Measurements from ENCODE around the gene LRRC1. TPM values are rescaled to one million over a fixed set of nuclear protein-coding genes. Genes with fewer than 3 reads are reported as not detected.

Gene LRRC1
- total and polyA plus RNA-seq, 2 of the 13 experiments (the other 11 are each of a cell fraction or from before 2014, with no cell fraction given) = 15.6 to 27.7 TPM

DNA sequence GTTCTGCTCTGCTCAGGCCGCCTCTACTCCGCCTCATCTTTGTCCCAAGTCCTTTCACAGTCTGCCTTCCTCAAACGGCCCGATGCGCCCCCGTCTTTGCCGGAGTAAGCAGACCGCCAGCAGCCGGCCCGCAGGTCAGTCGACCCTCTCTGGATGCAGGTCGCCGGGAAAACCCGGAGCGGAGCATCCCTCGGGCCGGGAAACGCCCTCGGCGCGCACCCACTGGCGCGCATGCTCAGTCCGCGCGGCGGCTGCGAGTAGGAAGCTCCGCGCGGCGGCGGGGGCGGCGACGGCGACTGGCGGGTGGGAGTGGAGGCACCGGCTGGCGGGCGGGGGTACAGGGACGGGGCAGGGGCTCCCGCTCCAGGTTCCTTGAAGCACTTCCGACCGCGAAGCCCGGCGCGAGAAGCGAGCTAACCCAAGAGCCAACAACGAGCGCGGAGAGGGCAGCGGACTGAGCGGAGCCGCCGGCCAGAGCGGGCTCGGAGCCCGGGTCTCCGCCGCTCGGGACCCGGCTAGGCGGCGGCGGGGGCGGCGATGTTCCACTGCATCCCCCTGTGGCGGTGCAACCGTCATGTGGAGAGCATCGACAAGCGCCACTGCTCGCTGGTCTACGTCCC, at the start of gene LRRC1 (continued):
- TF ChIP-seq, protein P1, sequence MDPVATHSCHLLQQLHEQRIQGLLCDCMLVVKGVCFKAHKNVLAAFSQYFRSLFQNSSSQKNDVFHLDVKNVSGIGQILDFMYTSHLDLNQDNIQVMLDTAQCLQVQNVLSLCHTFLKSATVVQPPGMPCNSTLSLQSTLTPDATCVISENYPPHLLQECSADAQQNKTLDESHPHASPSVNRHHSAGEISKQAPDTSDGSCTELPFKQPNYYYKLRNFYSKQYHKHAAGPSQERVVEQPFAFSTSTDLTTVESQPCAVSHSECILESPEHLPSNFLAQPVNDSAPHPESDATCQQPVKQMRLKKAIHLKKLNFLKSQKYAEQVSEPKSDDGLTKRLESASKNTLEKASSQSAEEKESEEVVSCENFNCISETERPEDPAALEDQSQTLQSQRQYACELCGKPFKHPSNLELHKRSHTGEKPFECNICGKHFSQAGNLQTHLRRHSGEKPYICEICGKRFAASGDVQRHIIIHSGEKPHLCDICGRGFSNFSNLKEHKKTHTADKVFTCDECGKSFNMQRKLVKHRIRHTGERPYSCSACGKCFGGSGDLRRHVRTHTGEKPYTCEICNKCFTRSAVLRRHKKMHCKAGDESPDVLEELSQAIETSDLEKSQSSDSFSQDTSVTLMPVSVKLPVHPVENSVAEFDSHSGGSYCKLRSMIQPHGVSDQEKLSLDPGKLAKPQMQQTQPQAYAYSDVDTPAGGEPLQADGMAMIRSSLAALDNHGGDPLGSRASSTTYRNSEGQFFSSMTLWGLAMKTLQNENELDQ (CRISPR knock-in tag; IDR thresholded peaks at IDR 0.05; ENCODE audit: borderline replicate concordance) = no peak; the same call in 1 of the 2 replicates
- TF ChIP-seq ZSCAN30 (CRISPR knock-in tag; IDR thresholded peaks at IDR 0.05) (peak; percentile 95), TBX2 (CRISPR knock-in tag; IDR thresholded peaks at IDR 0.05; ENCODE audit: borderline replicate concordance) (peak; percentile 76; the same call in 1 of the 2 replicates), HMG20B (CRISPR knock-in tag; conservative IDR thresholded peaks at IDR 0.05) (no peak), ZNF232 (CRISPR knock-in tag; IDR thresholded peaks at IDR 0.05; ENCODE audit: borderline replicate concordance) (no peak), ZNF317 (CRISPR knock-in tag; IDR thresholded peaks at IDR 0.05) (peak; percentile 78; the same call in 1 of the 2 replicates), ZNF792 (CRISPR knock-in tag; IDR thresholded peaks at IDR 0.05) (no peak), ZNF570 (CRISPR knock-in tag; IDR thresholded peaks at IDR 0.05; ENCODE audit: borderline replicate concordance) (no peak), ZNF335 (CRISPR knock-in tag; IDR thresholded peaks at IDR 0.05) (0 out of 2 replicates have a peak, but pooled peaks have one; percentile 26), NFIC (IDR thresholded peaks at IDR 0.05; ENCODE audit: low read length) (no peak), IKZF1 (IDR thresholded peaks at IDR 0.05) (no peak), SMARCE1 (IDR thresholded peaks at IDR 0.05; ENCODE audit: borderline replicate concordance) (no peak), KDM4B (CRISPR knock-in tag; IDR thresholded peaks at IDR 0.05) (no peak; the same call in 1 of the 2 replicates), SMAD9 (CRISPR knock-in tag; IDR thresholded peaks at IDR 0.05) (no peak), BHLHE40 (IDR thresholded peaks at IDR 0.05; ENCODE audit: low read length) (no peak), SNAPC2 (CRISPR knock-in tag; IDR thresholded peaks at IDR 0.05) (no peak; the same call in 1 of the 2 replicates), MBNL3 (CRISPR knock-in tag; conservative IDR thresholded peaks at IDR 0.05) (no peak), ZNF549 (CRISPR knock-in tag; IDR thresholded peaks at IDR 0.05) (no peak)
- TF ChIP-seq, protein P2, sequence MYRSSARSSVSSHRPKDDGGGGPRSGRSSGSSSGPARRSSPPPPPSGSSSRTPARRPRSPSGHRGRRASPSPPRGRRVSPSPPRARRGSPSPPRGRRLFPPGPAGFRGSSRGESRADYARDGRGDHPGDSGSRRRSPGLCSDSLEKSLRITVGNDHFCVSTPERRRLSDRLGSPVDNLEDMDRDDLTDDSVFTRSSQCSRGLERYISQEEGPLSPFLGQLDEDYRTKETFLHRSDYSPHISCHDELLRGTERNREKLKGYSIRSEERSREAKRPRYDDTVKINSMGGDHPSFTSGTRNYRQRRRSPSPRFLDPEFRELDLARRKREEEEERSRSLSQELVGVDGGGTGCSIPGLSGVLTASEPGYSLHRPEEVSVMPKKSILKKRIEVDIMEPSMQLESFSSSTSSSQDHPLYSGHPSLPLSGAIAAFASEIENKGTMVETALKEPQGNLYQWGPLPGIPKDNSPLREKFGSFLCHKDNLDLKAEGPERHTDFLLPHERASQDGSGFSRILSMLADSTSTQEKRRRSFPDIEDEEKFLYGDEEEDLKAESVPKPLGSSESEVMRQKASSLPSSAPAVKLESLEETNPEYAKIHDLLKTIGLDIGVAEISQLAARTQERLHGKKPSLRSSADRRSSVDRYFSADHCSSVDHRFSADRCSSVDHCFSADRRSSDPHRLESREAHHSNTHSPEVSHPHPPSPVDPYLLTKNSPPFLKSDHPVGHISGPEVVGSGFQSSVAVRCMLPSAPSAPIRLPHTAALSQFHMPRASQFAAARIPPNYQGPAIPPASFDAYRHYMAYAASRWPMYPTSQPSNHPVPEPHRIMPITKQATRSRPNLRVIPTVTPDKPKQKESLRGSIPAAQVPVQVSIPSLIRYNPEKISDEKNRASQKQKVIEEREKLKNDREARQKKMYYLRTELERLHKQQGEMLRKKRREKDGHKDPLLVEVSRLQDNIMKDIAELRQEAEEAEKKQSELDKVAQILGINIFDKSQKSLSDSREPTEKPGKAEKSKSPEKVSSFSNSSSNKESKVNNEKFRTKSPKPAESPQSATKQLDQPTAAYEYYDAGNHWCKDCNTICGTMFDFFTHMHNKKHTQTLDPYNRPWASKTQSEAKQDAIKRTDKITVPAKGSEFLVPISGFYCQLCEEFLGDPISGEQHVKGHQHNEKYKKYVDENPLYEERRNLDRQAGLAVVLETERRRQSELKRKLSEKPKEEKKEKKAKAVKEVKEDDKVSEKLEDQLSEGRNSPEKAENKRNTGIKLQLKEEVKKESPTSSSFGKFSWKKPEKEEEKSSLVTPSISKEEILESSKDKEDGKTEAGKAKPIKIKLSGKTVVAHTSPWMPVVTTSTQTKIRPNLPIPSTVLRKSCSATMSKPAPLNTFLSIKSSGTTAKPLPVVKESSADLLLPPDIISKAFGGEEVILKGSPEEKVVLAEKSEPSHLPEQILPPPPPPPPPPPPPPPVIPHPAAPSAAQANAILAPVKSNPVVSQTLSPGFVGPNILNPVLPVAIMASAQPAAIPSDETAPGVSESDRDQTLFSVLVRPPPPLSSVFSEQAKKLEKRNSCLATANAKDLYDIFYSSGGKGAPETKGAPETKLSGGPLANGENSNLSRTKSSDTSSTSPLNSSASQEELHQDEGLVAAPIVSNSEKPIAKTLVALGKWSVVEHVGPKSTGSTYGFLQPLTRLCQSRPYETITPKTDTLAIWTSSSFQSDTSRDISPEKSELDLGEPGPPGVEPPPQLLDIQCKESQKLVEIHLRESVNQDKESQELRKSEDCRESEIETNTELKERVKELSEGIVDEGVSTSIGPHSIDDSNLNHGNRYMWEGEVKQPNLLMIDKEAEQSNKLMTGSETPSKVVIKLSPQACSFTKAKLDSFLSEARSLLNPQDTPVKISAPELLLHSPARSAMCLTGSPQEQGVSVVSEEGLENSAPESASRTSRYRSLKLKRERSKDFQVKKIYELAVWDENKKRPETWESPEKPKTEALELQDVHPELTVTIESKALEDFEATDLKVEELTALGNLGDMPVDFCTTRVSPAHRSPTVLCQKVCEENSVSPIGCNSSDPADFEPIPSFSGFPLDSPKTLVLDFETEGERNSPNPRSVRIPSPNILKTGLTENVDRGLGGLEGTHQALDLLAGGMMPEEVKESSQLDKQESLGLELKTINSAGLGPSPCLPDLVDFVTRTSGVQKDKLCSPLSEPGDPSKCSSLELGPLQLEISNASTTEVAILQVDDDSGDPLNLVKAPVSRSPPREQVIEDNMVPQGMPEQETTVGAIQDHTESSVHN (CRISPR knock-in tag; IDR thresholded peaks at IDR 0.05) = no peak; the same call in 1 of the 2 replicates
- TF ChIP-seq, protein P3, sequence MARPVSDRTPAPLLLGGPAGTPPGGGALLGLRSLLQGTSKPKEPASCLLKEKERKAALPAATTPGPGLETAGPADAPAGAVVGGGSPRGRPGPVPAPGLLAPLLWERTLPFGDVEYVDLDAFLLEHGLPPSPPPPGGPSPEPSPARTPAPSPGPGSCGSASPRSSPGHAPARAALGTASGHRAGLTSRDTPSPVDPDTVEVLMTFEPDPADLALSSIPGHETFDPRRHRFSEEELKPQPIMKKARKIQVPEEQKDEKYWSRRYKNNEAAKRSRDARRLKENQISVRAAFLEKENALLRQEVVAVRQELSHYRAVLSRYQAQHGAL (CRISPR knock-in tag; IDR thresholded peaks at IDR 0.05; ENCODE audit: not compliant biosample characterization) = peak; percentile 22

All from HepG2 (cell line).